ENCODE measurements around the gene OSBPL2.

DNA sequence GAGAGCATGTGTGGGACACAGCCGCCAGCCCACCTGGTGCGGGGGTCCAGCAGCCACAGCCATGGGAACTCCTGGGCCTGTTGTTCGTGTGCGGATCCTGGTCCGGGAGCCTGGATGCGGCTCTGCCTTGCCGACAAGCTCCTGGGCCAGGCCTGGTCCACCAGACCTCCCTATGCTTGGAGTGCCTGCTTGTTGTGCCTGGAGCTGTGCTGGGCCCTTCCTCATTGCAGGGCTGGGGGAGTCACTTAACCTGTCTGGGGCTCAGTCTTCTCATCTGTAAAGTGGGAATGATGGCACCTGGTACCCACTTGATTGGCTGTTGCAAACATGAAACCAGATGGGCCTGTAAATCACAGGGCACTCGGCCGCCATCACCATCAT is 2.6 kb upstream of the OSBPL2 start:
- TF ChIP-seq, protein P1, sequence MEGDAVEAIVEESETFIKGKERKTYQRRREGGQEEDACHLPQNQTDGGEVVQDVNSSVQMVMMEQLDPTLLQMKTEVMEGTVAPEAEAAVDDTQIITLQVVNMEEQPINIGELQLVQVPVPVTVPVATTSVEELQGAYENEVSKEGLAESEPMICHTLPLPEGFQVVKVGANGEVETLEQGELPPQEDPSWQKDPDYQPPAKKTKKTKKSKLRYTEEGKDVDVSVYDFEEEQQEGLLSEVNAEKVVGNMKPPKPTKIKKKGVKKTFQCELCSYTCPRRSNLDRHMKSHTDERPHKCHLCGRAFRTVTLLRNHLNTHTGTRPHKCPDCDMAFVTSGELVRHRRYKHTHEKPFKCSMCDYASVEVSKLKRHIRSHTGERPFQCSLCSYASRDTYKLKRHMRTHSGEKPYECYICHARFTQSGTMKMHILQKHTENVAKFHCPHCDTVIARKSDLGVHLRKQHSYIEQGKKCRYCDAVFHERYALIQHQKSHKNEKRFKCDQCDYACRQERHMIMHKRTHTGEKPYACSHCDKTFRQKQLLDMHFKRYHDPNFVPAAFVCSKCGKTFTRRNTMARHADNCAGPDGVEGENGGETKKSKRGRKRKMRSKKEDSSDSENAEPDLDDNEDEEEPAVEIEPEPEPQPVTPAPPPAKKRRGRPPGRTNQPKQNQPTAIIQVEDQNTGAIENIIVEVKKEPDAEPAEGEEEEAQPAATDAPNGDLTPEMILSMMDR (conservative IDR thresholded peaks at IDR 0.05 in 1 of 2, IDR thresholded peaks at IDR 0.05 in 1 of 2; ENCODE audit: low read depth in 1 of 2, low read length in 2 of 2): no peak
- TF ChIP-seq EZH2 (IDR thresholded peaks at IDR 0.05; ENCODE audit: low read length, missing control alignments): no peak
